ENCODE measurements around the gene PLCG2.
A peak's percentile ranks its signal among the peaks of the same experiment; 100 is the strongest.

The PLCG2 gene

GRCh38 chr16:81838794-81839193 lies 59.7 kb downstream of the PLCG2 start:
- Histone ChIP-seq H3K4me1 (ENCODE audit: low read length) (peaks cover 86% of the 10 kb centered on the region), H3K27me3 (ENCODE audit: low read depth, low read length) (no peaks in the 10 kb centered on the region), H3K36me3 (replicated peaks; ENCODE audit: low read depth, low read length) (peaks cover 21% of the 10 kb centered on the region), H3K9ac (ENCODE audit: low read length) (no peak overlapping the region), H3K4me3 (ENCODE audit: low read length) (peak overlapping the region; percentile 30), H3K9me3 (ENCODE audit: insufficient read depth, low read length) (no peaks in the 10 kb centered on the region), H4K20me1 (ENCODE audit: insufficient read depth, low read length) (peaks cover 78% of the 10 kb centered on the region), H2AFZ (ENCODE audit: low read depth, low read length) (no peak overlapping the region), H3K79me2 (ENCODE audit: low read length) (peaks cover 77% of the 10 kb centered on the region), H3K4me2 (ENCODE audit: low read length) (peak overlapping the region; percentile 72), H3K27ac (ENCODE audit: low read length) (no peak overlapping the region)
- TF ChIP-seq EZH2phosphoT487 (IDR thresholded peaks at IDR 0.05; ENCODE audit: low read depth) (no peak), CTCF (IDR thresholded peaks at IDR 0.05; ENCODE audit: low read depth, low read length) (no peak)

- Histone ChIP-seq H3K4me3 (ENCODE audit: low read length) (no peak overlapping the region), H4K20me1 (ENCODE audit: insufficient read depth, low read length) (peaks cover 80% of the 10 kb centered on the region), H3K9me3 (ENCODE audit: insufficient read depth, low read length) (no peaks in the 10 kb centered on the region), H3K79me2 (ENCODE audit: low read length) (peaks cover 76% of the 10 kb centered on the region), H2AFZ (ENCODE audit: low read depth, low read length) (no peak overlapping the region), H3K27ac (ENCODE audit: low read length) (no peak overlapping the region), H3K9ac (ENCODE audit: low read length) (no peak overlapping the region), H3K4me2 (ENCODE audit: low read length) (peak overlapping the region; percentile 33), H3K4me1 (ENCODE audit: low read length) (peaks cover 57% of the 10 kb centered on the region), H3K27me3 (ENCODE audit: low read depth, low read length) (no peaks in the 10 kb centered on the region), H3K36me3 (replicated peaks; ENCODE audit: low read depth, low read length) (peaks cover 20% of the 10 kb centered on the region)
- TF ChIP-seq CTCF (IDR thresholded peaks at IDR 0.05; ENCODE audit: low read depth, low read length) (no peak), EZH2phosphoT487 (IDR thresholded peaks at IDR 0.05; ENCODE audit: low read depth) (no peak)
Measured at GRCh38 chr16:81841722-81842121, 62.6 kb downstream of the PLCG2 start.

- H2AFZ ChIP-seq (ENCODE audit: low read depth, low read length), result no peak overlapping the region
- H3K9ac ChIP-seq (ENCODE audit: low read length), result no peak overlapping the region
- H3K4me3 ChIP-seq (ENCODE audit: low read length), result no peak overlapping the region
- H3K79me2 ChIP-seq (ENCODE audit: low read length), result peaks cover 80% of the 10 kb centered on the region
- TF ChIP-seq CTCF (IDR thresholded peaks at IDR 0.05; ENCODE audit: low read depth, low read length) (no peak), EZH2phosphoT487 (IDR thresholded peaks at IDR 0.05; ENCODE audit: low read depth) (no peak)
- H4K20me1 ChIP-seq (ENCODE audit: insufficient read depth, low read length), result peaks cover 82% of the 10 kb centered on the region
- H3K36me3 ChIP-seq (replicated peaks; ENCODE audit: low read depth, low read length), result peaks cover 20% of the 10 kb centered on the region
- H3K27me3 ChIP-seq (ENCODE audit: low read depth, low read length), result no peaks in the 10 kb centered on the region
- H3K4me1 ChIP-seq (ENCODE audit: low read length), result peaks cover 47% of the 10 kb centered on the region
- H3K9me3 ChIP-seq (ENCODE audit: insufficient read depth, low read length), result no peaks in the 10 kb centered on the region
- no peak overlapping the region for H3K27ac ChIP-seq (ENCODE audit: low read length)
- no peak overlapping the region for H3K4me2 ChIP-seq (ENCODE audit: low read length)
Measured at GRCh38 chr16:81842564-81843242, 63.6 kb downstream of the PLCG2 start.

GRCh38 chr16:81843243-81843582 lies 64.1 kb downstream of the PLCG2 start:
- Histone ChIP-seq H3K9ac (ENCODE audit: low read length) (no peak overlapping the region), H3K9me3 (ENCODE audit: insufficient read depth, low read length) (no peaks in the 10 kb centered on the region), H3K4me1 (ENCODE audit: low read length) (peaks cover 42% of the 10 kb centered on the region), H3K36me3 (replicated peaks; ENCODE audit: low read depth, low read length) (peaks cover 20% of the 10 kb centered on the region), H3K27ac (ENCODE audit: low read length) (no peak overlapping the region), H2AFZ (ENCODE audit: low read depth, low read length) (no peak overlapping the region), H4K20me1 (ENCODE audit: insufficient read depth, low read length) (peaks cover 82% of the 10 kb centered on the region), H3K4me2 (ENCODE audit: low read length) (no peak overlapping the region), H3K4me3 (ENCODE audit: low read length) (no peak overlapping the region), H3K27me3 (ENCODE audit: low read depth, low read length) (no peaks in the 10 kb centered on the region), H3K79me2 (ENCODE audit: low read length) (peaks cover 85% of the 10 kb centered on the region)
- TF ChIP-seq EZH2phosphoT487 (IDR thresholded peaks at IDR 0.05; ENCODE audit: low read depth), result no peak
- no peak for TF ChIP-seq CTCF (IDR thresholded peaks at IDR 0.05; ENCODE audit: low read depth, low read length)

Data from OCI-LY3 (cell line).